ENCODE data around the gene TMEM181.
"Not testable (repeated sequence)": the region's sequence is repeated elsewhere in the genome, so short reads cannot be mapped to it uniquely, and the experiment has no call there.

The TMEM181 gene

GRCh38 chr6:158538741-158539140 is 21.1 kb upstream of the TMEM181 start:
- DNase-seq = no peak

DNA sequence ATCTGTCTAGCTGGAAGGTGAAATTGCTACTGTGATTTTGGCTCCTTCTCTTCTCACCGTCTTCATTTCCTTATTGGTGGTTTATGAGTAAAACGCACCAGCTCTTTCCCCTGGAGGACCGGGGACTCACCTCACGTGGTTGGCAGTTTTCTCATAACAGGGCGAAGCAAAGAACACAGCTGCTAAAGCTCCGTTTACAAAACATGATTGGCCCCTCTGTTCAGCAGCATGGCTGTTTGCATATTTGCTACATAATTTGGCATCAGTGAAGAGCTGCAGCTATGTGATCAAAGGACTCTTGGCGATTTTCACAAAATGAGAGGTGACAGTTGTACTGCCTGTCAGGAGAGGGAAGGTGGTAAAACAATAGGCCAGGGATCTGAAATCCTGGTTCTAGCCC is 20.5 kb upstream of the TMEM181 start:
- DNase-seq = no peak

- DNase-seq = no peak
Measured at GRCh38 chr6:158539881-158540280, 20.0 kb upstream of the TMEM181 start.

GRCh38 chr6:158543606-158544185 is 16.2 kb upstream of the TMEM181 start:
- DNase-seq = no peak

- DNase-seq = no peak
Measured at GRCh38 chr6:158544428-158544827, 15.5 kb upstream of the TMEM181 start.

GRCh38 chr6:158545043-158545966 is 14.6 kb upstream of the TMEM181 start:
- no peak for DNase-seq

DNA sequence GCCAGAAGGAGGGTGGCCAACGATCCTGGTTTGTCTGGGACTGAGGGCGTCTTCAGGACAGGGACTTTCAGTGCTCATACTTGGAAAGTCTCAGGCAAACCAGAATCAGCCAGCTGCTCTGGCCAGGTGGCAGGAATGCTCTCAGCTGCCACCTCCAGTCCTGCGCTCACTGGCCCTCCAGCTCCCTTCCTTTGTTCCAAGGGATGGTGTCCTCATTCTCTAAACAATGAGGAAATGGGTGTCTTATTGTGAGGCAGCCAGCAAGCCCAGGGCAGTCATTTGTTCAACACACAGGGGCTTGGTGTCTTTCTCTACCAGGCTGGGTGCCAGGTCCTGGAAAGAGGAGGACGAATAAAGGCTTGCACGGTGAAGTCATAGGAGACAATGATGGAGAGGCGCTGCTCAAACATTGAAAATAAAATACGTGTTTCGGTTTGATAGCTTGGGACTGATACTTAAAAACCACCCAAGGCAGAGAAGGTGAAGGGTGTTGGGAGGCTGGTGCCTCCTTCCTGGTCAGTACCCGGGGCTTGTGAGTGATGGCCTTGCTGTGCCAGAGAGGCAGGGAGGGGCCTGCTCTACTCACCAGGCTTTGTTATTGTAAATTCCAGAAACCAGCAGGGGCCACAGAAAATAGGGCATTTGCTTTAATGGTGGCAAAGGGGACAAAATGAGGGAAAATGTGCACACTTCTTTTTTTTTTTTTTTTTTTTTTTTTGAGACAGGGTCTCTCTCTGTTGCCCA is 11.3 kb upstream of the TMEM181 start:
- DNase-seq = no peak

DNA sequence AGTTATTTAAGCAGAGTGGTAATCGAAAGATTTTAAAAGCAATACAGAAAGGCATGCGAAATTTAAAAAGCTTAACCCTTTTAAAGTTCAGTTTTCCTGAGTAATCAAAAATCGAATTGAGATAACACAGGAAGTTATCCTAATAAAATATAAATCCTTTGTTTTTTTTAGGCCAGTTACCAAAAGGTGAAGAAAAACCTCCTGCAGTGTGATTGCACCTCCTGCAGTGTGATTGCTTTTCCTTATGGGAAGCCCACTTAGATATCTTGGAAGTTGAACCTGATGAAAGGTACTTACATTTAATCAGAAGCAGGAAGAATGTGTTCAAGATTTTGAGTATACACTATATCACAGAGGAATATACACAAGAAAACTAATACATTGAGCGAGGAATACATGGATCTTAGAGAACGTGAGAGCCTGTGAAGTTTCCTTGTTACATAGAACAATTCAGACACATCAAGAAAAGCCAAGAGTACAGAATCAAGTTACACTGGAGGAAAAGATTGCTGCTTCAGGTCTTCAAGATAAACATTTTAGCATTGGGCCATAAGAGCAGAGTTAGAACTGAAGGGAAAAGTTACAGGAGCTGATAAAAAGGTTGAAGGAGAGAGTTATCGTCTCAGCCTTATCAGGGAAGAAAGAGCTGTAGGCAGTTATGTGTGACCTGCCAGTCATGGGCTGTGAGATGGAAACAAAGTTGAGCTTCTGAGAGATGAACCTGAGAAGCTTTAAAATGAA is 7.7 kb upstream of the TMEM181 start:
- no peak for DNase-seq

DNA sequence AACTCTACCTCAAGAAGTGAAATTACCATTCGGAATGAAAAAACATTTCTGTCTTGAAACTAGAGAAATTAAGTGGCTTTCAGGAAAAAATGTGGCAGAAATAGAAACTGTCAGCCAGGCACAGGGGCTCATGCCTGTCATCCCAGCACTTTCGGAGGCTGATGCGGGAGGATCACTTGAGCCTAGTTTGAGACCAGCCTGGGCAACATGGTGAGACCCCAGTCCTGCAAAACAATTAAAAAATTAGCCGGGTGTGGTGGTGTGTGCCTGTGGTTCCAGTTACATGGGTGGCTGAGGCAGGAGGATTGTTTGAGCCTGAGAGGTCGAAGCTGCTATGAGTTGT is 7.1 kb upstream of the TMEM181 start:
- DNase-seq = no peak

- no peak for DNase-seq
Measured at GRCh38 chr6:158554611-158555361, 5.1 kb upstream of the TMEM181 start.

DNA sequence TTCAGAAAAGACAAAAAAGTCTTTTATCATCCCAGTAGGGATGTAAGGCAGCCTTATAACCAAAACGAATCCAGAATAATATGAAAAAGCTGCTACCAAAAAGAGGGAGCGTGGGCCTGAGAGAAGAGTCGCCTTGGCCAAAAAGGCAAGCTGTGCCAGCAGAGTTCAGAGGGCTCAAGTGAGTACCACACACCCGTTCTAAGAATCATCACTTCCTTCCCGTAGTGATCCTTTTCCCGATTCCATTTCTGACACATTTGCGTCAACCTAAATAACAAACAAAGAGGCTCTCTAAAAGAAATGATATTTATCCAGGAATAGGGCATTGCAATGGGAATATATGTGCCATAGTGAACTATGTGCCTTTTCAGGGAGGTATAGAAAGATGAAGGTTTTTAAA is 3.8 kb upstream of the TMEM181 start:
- no peak for DNase-seq

DNA sequence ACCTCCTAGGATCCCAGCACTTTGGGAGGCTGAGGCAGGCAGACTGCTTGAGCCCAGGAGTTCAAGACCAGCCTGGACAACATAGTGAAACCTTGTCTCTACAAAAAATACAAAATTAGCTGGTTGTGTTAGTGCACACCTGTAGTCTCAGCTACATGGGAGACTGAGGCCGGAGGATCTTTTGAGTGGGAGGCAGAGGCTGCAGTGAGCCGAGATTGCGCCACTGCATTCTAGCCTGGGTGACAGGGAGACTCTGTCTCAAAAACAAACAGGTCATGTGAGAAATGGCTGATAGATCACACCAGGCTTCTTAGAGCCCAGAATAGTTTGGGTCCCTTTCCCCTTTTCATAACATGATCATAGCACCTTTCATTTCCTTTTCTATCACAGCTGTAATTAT is 2.8 kb upstream of the TMEM181 start:
- DNase-seq = not testable (repeated sequence)

- no peak for DNase-seq
Measured at GRCh38 chr6:158557927-158558326, 2.0 kb upstream of the TMEM181 start.

DNA sequence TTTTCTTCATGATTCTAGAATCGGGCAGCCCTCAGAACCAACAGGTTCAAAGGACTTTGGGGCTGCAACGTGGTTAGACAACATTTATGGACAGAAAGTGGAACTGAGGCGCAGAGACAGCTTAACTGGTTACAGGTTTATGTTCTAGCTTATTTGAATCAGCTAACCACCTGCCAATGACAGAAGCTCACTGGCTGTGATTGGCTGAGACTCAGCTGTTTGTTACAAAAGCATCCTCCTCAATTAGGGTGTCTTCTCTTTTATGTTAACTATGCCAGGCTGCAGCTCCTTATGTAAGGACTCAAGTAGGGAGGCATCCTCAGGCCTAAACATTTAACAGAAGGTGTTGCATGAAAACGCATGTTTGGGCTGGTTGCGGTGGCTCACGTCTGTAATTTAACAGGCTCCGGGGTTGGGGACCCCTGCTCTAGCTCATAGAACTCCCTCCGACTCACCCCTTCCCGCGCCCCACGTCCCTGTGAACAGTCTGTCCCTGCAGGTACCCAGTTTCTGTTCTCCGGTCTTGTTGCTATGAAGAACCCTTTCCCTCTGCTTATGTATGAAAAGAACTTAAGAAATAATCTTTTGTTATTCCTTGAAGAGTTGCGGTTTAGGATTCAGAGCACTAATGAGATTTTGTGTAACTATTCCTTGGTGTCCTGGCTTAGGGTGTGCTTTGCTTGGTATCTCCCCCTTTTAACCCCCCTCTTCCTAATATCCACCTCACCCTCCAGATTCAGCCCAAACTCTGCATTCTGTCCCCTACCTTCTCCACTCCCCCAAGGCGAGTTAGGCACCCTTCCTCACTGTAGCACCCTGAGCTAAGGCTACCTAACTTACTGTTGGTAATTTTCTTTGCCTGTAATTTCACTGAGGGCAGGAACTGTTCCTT is 1.2 kb upstream of the TMEM181 start:
- DNase-seq = no peak

- DNase-seq = no peak
Measured at GRCh38 chr6:158559338-158559894, 475 bp upstream of the TMEM181 start.

DNA sequence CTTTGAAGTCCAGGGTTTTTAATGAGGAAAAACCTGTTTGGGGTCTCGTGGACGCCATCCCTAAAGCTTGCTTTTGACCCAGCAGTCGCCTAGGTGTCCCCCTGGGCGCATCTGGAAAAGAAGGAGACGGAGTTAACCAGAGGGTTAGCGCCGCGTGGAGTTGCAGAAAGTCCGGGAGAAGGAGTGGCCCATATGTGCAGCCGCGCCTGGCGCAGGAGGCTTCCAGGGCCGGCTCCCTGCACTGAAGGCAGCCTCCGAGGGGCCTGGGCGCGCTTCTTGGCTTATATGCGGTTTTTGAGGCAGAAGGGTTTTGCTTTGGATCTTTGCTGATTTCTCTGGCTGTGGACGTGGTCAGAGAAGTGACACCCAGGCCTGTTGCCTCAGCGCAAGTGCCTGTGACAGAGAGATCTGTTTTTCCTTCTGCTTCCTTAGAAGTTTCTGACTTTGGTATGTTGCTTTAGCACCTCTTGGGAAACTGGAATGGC is 987 bp downstream of the TMEM181 start:
- no peak for DNase-seq

DNA sequence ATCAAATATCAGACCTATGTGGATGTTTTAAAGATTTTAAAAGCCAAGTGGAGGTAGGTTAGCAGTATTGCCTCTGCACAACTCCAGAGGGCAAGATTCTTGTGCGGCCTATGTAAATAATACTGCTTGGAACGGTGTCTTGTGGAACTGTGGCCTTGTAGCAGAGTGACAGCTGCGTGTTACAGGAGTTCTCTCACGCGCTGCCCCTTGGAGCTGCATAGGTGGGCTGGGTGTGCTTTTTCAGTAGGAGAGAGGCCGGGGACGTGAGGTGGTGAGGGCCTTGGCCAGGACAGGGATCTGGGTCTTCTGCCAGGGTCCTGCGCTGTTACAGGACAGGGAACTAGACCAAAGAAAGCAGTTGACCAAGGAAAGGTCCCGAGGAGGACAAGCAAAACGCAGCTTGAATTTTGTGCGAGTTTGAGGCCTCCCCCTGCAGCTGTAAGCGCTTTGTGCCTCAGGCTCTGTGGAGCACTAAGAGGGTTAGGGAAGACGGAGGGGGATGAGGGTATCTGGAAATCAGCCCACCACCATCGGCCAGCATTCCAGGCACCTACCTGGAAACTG is 1.5 kb downstream of the TMEM181 start:
- DNase-seq = no peak

- DNase-seq = no peak
Measured at GRCh38 chr6:158561938-158562337, 2.0 kb downstream of the TMEM181 start.

DNA sequence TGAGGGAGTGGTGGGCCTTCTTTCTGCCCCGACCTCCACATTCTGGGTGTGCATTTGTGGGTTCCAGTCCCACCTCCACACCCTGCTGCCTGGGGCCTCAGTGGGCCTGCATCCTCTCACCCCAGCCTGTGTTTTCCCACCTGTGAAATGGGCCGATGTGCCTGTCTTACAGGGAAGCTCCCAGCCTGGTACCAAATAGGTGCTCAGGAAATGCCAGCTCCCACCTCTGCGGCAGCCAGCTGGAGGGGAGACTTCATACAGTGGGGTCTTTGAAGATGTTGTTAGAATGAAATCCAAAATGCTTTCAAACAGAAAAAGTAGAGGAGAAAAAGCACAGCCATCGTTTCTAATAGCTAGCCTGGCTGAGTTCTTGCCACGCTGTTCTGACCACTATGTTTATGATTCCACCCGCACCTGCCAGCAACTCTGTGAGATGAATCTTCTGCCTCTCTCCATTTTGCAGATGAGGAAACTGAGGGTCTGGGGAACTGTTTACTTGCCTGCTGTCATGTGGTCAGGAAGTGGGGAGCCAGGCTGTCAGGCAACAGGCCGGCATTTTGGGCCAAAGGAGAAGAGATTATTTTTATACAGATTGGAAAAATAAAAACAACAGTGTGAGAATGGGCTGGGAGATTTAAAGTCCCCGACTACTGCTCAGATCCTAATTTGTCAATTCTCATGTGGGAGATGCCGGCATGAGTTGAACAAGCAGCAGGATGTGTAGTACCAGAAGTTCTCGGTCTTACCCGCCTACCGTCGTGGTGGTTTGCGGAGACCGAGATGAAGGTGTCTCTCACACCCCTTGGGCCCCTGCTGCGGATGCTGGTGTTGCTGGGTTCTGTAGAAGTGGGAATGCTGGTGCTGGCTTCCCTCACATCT is 4.6 kb downstream of the TMEM181 start:
- peak; percentile 46 for DNase-seq

- no peak for DNase-seq
Measured at GRCh38 chr6:158565122-158565429, 5.2 kb downstream of the TMEM181 start.
